ENCODE measurements around the gene DEPDC1B.

DNA sequence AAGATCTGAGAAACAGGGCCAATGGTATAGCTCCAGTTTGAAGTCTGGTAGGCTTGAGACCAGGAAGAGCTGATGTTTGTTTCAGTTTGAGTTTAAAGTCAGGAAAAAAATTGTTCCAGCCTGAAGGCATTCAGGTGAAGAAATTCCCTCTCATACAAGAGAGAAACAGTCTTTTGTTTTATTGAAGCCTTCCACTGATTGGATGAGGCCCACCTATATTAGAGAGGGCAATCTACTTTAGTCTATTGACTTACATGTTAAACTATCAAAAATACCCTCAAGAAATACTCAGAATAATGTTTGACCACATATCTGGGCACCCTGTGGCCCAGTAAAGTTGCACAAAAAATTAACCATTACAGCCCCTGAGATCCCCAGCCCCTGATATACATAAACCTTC is 5.2 kb upstream of the DEPDC1B start:
- TF ChIP-seq CTCF (IDR thresholded peaks at IDR 0.05): no peak
- no peak for TF ChIP-seq POLR2A (IDR thresholded peaks at IDR 0.05)
